ENCODE results near the gene C1QTNF12. TPM values are rescaled to one million over a fixed set of nuclear protein-coding genes. Genes with fewer than 3 reads are reported as not detected.

The C1QTNF12 gene
- total and polyA plus RNA-seq, 7 donors = 1.9 to 28.7 (median 17.6) TPM; not detected in 2

DNA sequence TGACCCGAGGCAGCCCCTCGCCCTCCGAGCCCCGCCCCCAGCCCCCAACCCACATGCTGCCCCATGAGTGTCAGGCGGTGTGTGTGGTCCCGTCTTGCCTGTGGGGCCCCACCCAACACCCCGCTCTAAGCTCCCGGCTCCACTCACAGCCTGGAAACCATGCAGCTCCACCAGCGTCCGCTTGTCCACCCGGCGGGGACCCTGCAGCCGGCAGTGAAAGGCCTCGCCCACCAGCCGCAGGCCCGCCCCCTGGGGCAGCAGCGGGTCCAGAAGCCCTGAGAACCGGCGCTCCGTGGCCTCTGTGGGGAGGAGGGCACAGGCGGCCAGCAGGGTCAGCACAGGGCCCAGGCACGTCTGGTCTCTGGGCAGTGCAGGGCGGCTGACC lies 2.7 kb downstream of the C1QTNF12 start:
- Histone ChIP-seq H3K4me1 (peaks cover 0 to 13% (median 13%) of the 10 kb centered on the region in 4 donors), H3K27ac (no peak overlapping the region), H3K9me3 (no peaks in the 10 kb centered on the region), H3K4me3 (peak overlapping the region in 1 of 4 donors; percentile 7), H3K36me3 (no peaks in the 10 kb centered on the region), H3K27me3 (peaks cover 19 to 50% (median 47%) of the 10 kb centered on the region in 3 donors)
- WGBS, 2 donors = 20 to 59% methylated on average over 23 of the region's 23 CpGs
- intact Hi-C loops (cut with DNase I) = no loop called here
- TF ChIP-seq EP300 (IDR thresholded peaks at IDR 0.05) (no peak), POLR2A (IDR thresholded peaks at IDR 0.05) (no peak), POLR2AphosphoS5 (IDR thresholded peaks at IDR 0.05) (no peak)
- TF ChIP-seq, protein P1, sequence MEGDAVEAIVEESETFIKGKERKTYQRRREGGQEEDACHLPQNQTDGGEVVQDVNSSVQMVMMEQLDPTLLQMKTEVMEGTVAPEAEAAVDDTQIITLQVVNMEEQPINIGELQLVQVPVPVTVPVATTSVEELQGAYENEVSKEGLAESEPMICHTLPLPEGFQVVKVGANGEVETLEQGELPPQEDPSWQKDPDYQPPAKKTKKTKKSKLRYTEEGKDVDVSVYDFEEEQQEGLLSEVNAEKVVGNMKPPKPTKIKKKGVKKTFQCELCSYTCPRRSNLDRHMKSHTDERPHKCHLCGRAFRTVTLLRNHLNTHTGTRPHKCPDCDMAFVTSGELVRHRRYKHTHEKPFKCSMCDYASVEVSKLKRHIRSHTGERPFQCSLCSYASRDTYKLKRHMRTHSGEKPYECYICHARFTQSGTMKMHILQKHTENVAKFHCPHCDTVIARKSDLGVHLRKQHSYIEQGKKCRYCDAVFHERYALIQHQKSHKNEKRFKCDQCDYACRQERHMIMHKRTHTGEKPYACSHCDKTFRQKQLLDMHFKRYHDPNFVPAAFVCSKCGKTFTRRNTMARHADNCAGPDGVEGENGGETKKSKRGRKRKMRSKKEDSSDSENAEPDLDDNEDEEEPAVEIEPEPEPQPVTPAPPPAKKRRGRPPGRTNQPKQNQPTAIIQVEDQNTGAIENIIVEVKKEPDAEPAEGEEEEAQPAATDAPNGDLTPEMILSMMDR (IDR thresholded peaks at IDR 0.05) = no peak
- DNase-seq = no peak

- TF ChIP-seq, protein P1 (IDR thresholded peaks at IDR 0.05) = no peak
- no peak for TF ChIP-seq POLR2A (IDR thresholded peaks at IDR 0.05)
- no peak for TF ChIP-seq EP300 (IDR thresholded peaks at IDR 0.05)
- TF ChIP-seq POLR2AphosphoS5 (IDR thresholded peaks at IDR 0.05) = no peak
- Histone ChIP-seq H3K27me3 (peaks cover 19 to 52% (median 52%) of the 10 kb centered on the region in 3 donors), H3K9me3 (no peaks in the 10 kb centered on the region), H3K4me3 (no peak overlapping the region), H3K36me3 (no peaks in the 10 kb centered on the region), H3K27ac (no peak overlapping the region), H3K4me1 (peaks cover 0 to 13% (median 13%) of the 10 kb centered on the region in 4 donors)
- no peak for DNase-seq
- intact Hi-C loops (cut with DNase I) = no loop called here
- WGBS, 2 donors = 73 to 92% methylated on average over 23 of the region's 23 CpGs
Measured at GRCh38 chr1:1243266-1243660, 3.3 kb downstream of the C1QTNF12 start.

GRCh38 chr1:1242461-1243265 lies 3.9 kb downstream of the C1QTNF12 start:
- Histone ChIP-seq H3K27ac (no peak overlapping the region), H3K4me3 (no peak overlapping the region), H3K27me3 (peaks cover 19 to 52% (median 49%) of the 10 kb centered on the region in 3 donors), H3K9me3 (no peaks in the 10 kb centered on the region), H3K36me3 (no peaks in the 10 kb centered on the region), H3K4me1 (peaks cover 0 to 17% (median 13%) of the 10 kb centered on the region in 4 donors)
- no peak for DNase-seq
- intact Hi-C loops (cut with DNase I) = no loop called here
- no peak for TF ChIP-seq EP300 (IDR thresholded peaks at IDR 0.05)
- TF ChIP-seq POLR2AphosphoS5 (IDR thresholded peaks at IDR 0.05) = no peak
- TF ChIP-seq, protein P1 (IDR thresholded peaks at IDR 0.05) = no peak
- TF ChIP-seq POLR2A (IDR thresholded peaks at IDR 0.05) = no peak
- WGBS, 2 donors = 75 to 88% methylated on average over 41 of the region's 41 CpGs

DNA sequence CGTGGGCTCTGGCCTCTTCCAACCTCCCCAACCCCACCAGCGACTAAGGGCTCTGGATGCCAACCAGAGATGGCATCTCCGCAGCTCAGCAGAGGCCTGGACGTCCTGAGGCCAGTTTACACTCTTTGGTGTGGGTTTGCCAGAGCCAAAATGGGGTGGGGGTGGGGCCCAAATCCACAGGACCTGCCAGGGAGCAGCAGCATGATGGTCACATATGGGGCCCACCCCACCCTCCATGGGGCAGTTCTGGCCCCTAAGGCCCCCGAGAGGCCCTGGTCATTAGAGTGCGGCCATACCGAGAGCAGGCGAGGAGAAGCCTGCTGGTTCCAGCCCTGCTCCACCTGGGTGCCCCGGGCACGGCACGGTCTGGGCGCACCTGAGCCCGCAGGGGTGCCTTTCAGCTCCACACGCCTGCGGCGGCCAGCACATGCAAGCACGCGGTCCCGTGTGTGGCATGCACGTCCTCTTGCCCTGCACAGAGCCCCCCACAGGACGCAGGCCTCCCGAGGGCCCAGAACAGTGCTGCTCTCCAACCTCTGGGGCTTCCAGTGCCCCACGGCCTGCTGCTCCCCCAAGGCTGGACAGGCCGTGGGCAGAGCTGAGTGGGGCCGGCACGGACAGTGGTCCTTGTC lies 4.8 kb downstream of the C1QTNF12 start:
- 64 to 89% methylated on average over 26 of the region's 26 CpGs for WGBS, 2 donors
- no peak overlapping the region for H3K27ac ChIP-seq
- H3K4me1 ChIP-seq = peaks cover 0 to 19% (median 7%) of the 10 kb centered on the region in 4 donors
- H3K27me3 ChIP-seq = peaks cover 14 to 46% (median 40%) of the 10 kb centered on the region in 3 donors
- no peak for DNase-seq
- H3K4me3 ChIP-seq = no peak overlapping the region
- no peaks in the 10 kb centered on the region for H3K36me3 ChIP-seq
- intact Hi-C loops (cut with DNase I) = no loop called here
- TF ChIP-seq, protein P1 (IDR thresholded peaks at IDR 0.05) = no peak
- TF ChIP-seq POLR2AphosphoS5 (IDR thresholded peaks at IDR 0.05) (no peak), POLR2A (IDR thresholded peaks at IDR 0.05) (no peak), EP300 (IDR thresholded peaks at IDR 0.05) (no peak)
- no peaks in the 10 kb centered on the region for H3K9me3 ChIP-seq

Data from sigmoid colon (tissue), 7 donors.